ACC112 (cell line): ENCODE results near the gene CARD10.

Source experiments
- H2AFZ ChIP-seq: fragments of 200-600 bp; sonication (generic); one replicate; pipeline ENCODE4 v1.6.0; 2017; ENCODE audit warnings: antibody characterized with exemption, low read length; ENCODE audit not compliant: unreplicated experiment
- H3K27ac ChIP-seq: fragments of 200-600 bp; sonication (generic); 2 replicates; pipeline ENCODE4 v1.5.1; 2014; ENCODE audit warnings: low read depth, mild to moderate bottlenecking, antibody characterized with exemption, low read length, moderate library complexity
- H3K27me3 ChIP-seq: fragments of 200-600 bp; sonication (generic); 2 replicates; pipeline ENCODE4 v1.6.1; 2014; ENCODE audit warnings: mild to moderate bottlenecking, antibody characterized with exemption, low read length, moderate library complexity, mixed read lengths; ENCODE audit not compliant: insufficient read depth
- H3K36me3 ChIP-seq: fragments of 200-600 bp; sonication (generic); 2 replicates; pipeline ENCODE4 v1.6.1; 2016; ENCODE audit warnings: mild to moderate bottlenecking, antibody characterized with exemption, low read length, moderate library complexity, mixed read lengths; ENCODE audit not compliant: insufficient read depth
- H3K4me1 ChIP-seq: fragments of 200-600 bp; sonication (generic); one replicate; pipeline ENCODE4 v1.6.1; 2016; ENCODE audit warnings: low read length, mixed read lengths; ENCODE audit not compliant: insufficient read depth, unreplicated experiment, control insufficient read depth
- H3K4me3 ChIP-seq: fragments of 200-600 bp; sonication (generic); 2 replicates; pipeline ENCODE4 v1.5.1; 2014; ENCODE audit warnings: mild to moderate bottlenecking, low read depth, low read length
- H3K79me2 ChIP-seq: fragments of 200-600 bp; sonication (generic); one replicate; pipeline ENCODE4 v1.6.0; 2016; ENCODE audit warnings: low read length; ENCODE audit not compliant: control insufficient read depth, unreplicated experiment, insufficient read depth

The CARD10 gene

DNA sequence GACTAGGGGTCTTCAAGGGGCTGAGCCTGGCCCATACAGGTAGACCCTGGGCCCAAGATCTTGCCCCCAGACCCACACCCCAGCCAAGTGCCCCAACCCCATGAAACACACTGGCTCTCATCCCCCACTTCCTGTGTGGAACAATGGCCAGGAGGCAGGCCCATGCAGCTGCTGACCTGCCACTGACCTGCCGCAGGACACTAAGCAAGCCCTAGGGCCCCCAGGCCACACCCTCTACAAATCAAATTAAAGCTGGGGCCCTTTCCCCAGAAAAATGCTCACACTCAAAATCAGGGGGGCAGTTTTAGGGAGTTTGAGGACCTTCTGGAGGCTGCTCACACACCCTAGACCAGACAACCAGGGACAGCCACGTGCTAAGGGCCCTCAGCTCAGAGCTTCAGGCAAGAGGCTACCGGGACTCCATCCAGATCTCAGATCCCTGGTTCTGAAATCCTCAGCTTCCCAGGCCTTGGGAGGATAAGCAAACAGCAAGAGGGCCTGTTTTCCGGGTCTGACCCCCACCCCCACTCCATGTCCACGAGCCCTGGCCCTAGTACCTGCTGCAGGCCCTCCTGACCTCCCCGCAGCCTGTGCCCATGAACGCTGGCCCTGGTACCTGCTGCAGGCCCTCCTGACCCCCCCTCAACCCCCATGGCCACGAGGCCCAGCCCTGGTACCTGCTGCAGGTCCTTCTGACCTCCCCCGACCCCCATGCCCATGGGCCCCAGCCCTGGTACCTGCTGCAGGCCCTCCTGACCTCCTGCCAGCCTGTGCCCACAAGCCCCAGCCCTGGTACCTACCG is 10.0 kb downstream of the CARD10 start:
- Histone ChIP-seq H3K4me1 (peaks cover 14% of the 10 kb centered on the region), H3K36me3 (no peaks in the 10 kb centered on the region), H3K79me2 (no peaks in the 10 kb centered on the region), H3K27ac (no peak overlapping the region), H2AFZ (no peak overlapping the region), H3K27me3 (no peaks in the 10 kb centered on the region), H3K4me3 (no peak overlapping the region)

DNA sequence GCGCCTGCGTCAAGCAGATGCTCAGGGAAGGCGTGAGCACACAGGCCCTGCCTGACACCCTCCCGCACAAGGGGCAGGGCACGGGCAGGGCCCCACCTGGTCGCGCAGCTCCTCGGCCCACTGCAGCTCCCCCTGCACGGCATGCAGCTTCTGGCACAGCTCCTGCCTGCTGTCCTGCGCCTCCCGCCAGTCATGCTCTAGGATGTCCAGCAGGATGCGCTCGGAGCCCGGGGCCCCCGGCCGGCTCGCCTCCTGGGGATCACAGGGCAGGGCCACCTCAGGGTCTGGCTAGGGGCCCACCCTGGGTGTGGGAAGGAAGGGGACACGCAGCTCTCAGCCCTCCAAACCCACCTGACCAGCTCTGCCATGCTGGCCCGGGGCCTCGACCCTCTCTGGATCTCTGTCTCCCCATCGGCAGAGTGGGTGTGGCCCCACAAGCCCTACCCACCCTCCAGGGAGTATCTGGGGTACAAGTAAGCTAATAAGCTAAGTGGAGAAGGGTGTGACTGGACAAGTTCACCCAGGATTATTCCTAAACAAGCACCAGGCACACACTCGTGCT is 10.7 kb downstream of the CARD10 start:
- no peak overlapping the region for H2AFZ ChIP-seq
- no peak overlapping the region for H3K4me3 ChIP-seq
- H3K27me3 ChIP-seq, result no peaks in the 10 kb centered on the region
- peaks cover 14% of the 10 kb centered on the region for H3K4me1 ChIP-seq
- H3K36me3 ChIP-seq, result no peaks in the 10 kb centered on the region
- H3K27ac ChIP-seq, result no peak overlapping the region
- no peaks in the 10 kb centered on the region for H3K79me2 ChIP-seq

DNA sequence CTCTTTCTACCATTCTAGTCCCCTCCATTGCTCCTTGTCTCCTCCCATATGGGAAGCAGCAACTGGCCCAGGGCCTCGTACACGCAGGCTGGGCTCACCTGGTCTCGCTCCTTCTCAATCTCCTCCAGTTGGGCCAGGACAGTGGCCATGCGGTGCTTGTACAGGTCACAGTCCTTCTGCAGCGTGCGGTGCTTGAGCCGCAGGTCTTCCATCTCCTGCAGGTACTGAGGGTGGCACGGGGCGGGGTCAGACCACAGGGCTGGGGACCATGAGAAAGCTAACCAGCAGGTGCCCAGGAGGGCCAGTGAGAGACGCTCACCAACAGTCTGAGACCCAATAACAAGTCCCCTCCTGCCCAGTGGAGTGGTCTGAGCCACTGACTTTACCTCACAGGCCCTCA is 11.5 kb downstream of the CARD10 start:
- H3K4me3 ChIP-seq, result no peak overlapping the region
- H2AFZ ChIP-seq, result no peak overlapping the region
- H3K79me2 ChIP-seq, result no peaks in the 10 kb centered on the region

DNA sequence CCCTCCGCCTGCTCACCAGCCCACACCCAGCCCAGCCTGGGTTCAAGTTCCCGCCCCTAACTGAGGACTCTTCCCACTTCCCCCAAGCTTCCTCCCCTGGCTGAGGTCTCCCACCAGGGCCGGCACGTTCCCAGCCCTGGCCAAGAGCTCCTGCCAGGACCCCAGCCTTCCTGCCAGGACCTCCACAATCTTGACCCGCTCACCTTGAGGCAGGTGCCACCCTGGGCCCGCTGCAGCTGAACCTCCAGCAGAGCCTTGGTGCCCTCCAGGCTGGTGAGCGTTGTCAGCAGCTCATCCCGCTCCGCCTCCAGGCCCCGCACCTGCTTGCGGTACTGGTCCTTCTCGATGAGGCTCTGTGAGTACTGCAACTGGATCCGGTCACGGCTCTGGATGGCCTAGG is 13.2 kb downstream of the CARD10 start:
- no peak overlapping the region for H3K4me3 ChIP-seq
- H3K79me2 ChIP-seq, result no peaks in the 10 kb centered on the region
- H2AFZ ChIP-seq, result no peak overlapping the region
- no peaks in the 10 kb centered on the region for H3K27me3 ChIP-seq
- no peaks in the 10 kb centered on the region for H3K36me3 ChIP-seq
- peaks cover 18% of the 10 kb centered on the region for H3K4me1 ChIP-seq
- H3K27ac ChIP-seq, result no peak overlapping the region

More for the DNA sequence above, 11.5 kb downstream of the CARD10 start:
- H3K36me3 ChIP-seq, result no peaks in the 10 kb centered on the region
- no peak overlapping the region for H3K27ac ChIP-seq
- H3K4me1 ChIP-seq, result peaks cover 13% of the 10 kb centered on the region
- no peaks in the 10 kb centered on the region for H3K27me3 ChIP-seq

DNA sequence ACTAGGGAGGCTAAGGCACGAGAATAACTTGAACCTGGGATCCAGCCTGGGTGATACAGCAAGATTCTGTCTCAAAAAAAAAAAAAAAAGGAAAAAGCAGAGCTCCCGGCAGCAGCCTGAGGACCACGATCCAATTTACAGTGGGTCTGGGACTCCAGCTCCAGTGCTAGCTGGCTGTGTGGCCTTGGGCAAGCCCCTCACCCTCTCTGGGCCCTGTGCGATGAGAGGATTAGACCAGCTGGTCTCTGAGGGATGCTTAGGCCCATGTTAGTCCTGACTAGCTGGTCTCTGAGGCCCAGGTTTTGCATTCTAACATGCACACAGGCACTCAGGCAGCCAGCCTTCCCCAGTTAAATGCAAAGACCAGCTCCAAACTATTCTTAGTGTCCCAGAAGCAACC is 13.7 kb downstream of the CARD10 start:
- H3K27ac ChIP-seq, result no peak overlapping the region
- H3K4me1 ChIP-seq, result peaks cover 18% of the 10 kb centered on the region
- H3K4me3 ChIP-seq, result no peak overlapping the region
- H3K27me3 ChIP-seq, result no peaks in the 10 kb centered on the region
- H3K36me3 ChIP-seq, result no peaks in the 10 kb centered on the region
- H3K79me2 ChIP-seq, result no peaks in the 10 kb centered on the region
- no peak overlapping the region for H2AFZ ChIP-seq

DNA sequence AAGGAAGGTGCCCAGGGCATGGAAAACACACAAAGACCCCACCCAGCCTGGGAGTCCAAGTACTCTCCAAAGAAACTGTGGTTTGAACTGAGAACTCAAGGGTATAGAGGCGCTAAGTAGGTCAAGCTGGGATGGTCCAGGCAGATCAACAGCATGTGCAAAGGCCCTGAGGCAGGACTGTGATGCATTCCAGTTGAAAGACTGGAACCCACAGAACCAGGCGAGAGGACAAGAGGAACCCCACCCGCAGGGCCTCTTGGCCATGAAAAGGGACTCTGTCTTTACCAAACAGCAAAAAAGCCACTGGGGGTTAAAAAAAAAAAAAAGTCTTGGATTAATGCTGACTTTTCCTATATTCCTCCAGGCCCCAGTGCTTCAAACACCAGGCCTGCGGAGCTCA is 14.3 kb downstream of the CARD10 start:
- H2AFZ ChIP-seq, result no peak overlapping the region
- H3K36me3 ChIP-seq, result no peaks in the 10 kb centered on the region

DNA sequence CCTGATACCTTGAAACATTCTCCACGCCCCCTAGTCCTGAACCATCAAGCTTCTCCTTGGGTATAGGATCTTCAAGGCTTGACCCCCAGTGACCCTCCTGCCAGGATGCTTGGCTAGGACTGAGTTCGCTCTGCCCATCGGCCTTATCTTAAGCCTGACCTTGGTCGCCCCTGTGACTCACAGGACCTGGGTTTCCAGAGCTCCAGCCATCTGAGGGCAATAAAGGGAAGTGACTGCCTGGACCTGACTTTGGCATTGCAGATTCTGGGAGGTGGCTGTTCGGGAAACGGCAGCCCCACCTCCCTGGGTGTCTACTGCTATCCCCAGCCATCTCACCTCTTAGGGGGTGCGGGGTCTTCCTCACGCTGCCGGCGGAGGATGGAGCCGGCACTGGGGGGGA is 15.4 kb downstream of the CARD10 start:
- Histone ChIP-seq H3K27me3 (no peaks in the 10 kb centered on the region), H3K4me3 (no peak overlapping the region), H2AFZ (no peak overlapping the region), H3K4me1 (peaks cover 13% of the 10 kb centered on the region), H3K79me2 (no peaks in the 10 kb centered on the region), H3K27ac (no peak overlapping the region), H3K36me3 (no peaks in the 10 kb centered on the region)

More for the DNA sequence above, 14.3 kb downstream of the CARD10 start:
- H3K27ac ChIP-seq, result no peak overlapping the region
- H3K4me3 ChIP-seq, result no peak overlapping the region
- H3K4me1 ChIP-seq, result peaks cover 18% of the 10 kb centered on the region
- no peaks in the 10 kb centered on the region for H3K27me3 ChIP-seq
- no peaks in the 10 kb centered on the region for H3K79me2 ChIP-seq

DNA sequence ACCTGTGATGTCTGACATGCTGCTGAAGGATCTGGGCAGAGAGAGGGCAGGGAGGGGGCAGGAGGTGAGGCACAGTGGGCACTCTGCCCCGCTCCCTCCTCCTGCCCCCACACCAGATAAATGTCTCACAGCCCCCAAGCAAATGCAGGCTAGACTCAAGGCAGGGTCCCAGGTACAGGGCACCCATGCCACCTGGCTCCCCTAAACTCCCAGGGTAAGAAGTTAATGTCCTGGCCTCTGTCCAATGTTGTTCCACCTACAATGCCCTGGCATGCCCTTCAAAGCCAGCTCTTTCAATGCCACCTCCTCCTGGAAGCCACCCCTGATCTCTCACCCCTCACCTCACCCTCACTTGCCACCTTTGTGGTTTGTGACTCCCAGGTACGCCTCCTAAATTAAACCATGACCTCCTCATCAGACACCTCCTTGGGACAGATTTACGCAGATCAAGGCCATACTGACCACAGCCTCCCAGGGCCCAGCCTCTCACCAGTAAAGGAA is 16.0 kb downstream of the CARD10 start:
- H2AFZ ChIP-seq, result no peak overlapping the region
- H3K27me3 ChIP-seq, result no peaks in the 10 kb centered on the region
- H3K27ac ChIP-seq, result no peak overlapping the region
- H3K4me3 ChIP-seq, result no peak overlapping the region
- H3K79me2 ChIP-seq, result no peaks in the 10 kb centered on the region
- peaks cover 12% of the 10 kb centered on the region for H3K4me1 ChIP-seq
- H3K36me3 ChIP-seq, result no peaks in the 10 kb centered on the region

DNA sequence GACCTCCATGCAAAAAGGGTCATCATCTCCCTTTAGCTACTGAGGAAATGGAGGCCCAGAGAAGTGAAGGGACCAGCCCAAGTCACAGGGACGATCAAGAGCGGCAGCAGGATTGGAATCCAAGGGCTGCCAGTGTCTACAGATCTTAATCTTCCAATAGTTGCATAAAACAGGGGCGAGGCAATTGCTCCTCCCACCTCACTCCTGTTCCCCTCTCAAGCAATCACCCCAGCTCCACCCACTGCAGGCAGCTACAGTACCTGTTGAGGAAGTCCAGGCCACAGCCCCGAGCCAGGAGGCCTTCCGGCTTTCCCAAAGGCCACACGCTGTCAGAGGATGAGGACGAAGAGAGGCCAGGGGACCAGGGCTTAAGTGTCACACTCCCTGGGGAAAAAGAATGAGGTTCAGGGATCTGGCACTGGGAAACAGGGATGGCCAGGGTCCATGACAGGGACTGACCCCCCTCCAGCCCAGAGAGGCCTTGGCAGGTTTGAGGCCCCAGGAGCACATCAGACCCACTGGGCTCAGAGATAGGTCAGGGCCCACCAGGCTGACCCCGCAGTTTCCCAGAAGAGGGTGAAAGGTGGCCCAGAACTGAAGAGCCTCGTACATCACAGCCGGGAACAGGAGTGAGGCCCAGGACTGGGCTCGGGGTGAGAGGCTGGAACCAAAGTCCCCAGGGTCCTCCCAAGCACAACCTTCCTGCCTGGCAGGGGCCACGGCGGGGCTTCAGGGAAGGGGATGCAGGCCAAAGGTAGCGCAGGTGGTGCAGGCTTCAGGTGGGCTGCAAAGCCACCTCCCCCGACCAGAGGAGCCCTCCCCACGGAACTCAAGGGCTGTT is 16.7 kb downstream of the CARD10 start:
- no peak overlapping the region for H2AFZ ChIP-seq
- no peak overlapping the region for H3K27ac ChIP-seq

DNA sequence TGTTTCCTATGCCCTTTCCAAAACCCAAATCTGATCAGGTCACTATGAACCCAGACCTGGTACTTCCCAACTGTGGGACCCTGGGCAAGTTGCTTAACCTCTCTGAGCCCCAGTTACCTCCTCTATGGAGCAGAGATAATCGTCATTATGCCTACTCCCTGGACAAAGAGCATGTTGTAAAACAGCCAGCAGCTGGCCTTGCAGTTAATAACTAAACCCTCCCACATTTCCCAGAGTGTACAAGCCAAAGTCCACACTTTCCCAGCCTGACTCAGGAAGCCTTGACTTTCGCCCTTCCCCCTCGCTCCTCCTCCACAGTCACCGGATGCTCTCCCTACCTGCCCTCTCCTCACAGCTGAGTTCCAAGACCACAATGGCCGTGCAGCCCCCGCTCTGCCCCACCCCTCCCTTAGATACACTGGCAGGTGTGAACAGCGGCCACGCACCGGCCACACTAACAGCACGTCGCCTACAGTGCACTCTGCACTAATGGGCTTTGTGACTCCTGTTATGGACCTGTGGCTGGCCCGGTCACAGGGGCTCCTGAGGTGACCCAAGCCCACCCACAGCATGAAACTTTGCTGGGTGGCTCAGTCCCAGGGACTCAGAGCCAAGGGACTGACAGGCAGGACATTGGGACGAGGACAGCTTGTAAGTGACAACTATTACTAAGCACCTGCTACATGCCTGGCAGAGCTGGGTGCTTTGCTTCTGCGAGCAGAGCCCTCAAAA is 17.4 kb downstream of the CARD10 start:
- H3K4me1 ChIP-seq, result peaks cover 26% of the 10 kb centered on the region
- no peaks in the 10 kb centered on the region for H3K79me2 ChIP-seq
- no peaks in the 10 kb centered on the region for H3K27me3 ChIP-seq
- H3K36me3 ChIP-seq, result no peaks in the 10 kb centered on the region
- H3K4me3 ChIP-seq, result no peak overlapping the region
- no peak overlapping the region for H3K27ac ChIP-seq
- H2AFZ ChIP-seq, result no peak overlapping the region

More for the DNA sequence above, 16.7 kb downstream of the CARD10 start:
- H3K4me1 ChIP-seq, result peaks cover 19% of the 10 kb centered on the region
- no peak overlapping the region for H3K4me3 ChIP-seq
- no peaks in the 10 kb centered on the region for H3K36me3 ChIP-seq
- H3K79me2 ChIP-seq, result no peaks in the 10 kb centered on the region
- no peaks in the 10 kb centered on the region for H3K27me3 ChIP-seq
